MM.1S (cell line): Measurements from ENCODE around the gene ADAMTS6.

Experiments
- CTCF ChIP-seq: fragments of 300-600 bp; sonication (generic); IDR thresholded peaks from 2 replicates; pipeline ENCODE4 v1.5.1; 2016; ENCODE audit warnings: antibody characterized with exemption, low read length, mixed read lengths
- EZH2 ChIP-seq: fragments of 300-600 bp; sonication (generic); optimal IDR thresholded peaks from 2 replicates; pipeline ENCODE3; 2017; ENCODE audit warnings: low read depth, mild to moderate bottlenecking, antibody characterized with exemption, low read length, mixed read lengths

- TF ChIP-seq CTCF (no peak), EZH2 (no peak)
These were observed 376.4 kb downstream of the ADAMTS6 start for GRCh38 chr5:65105301-65105700.
